Right lobe of liver (tissue), 4 donors: ENCODE measurements around the gene EDNRB.

Experiments
- CTCF ChIP-seq, 4 donors: fragments of 200-600 bp in 3 of 4; fragments of 450-650 bp in 1 of 4; IDR thresholded peaks; one replicate each; pipeline versions ENCODE4 v1.5.1 to v1.8.0; 2016 to 2022; ENCODE audit warnings: antibody characterized with exemption in 4 of 4, mild to moderate bottlenecking in 2 of 4
- POLR2A ChIP-seq: fragments of 450-650 bp; IDR thresholded peaks from one replicate; pipeline ENCODE4 v1.6.1; 2017; ENCODE audit warnings: antibody characterized with exemption, mild to moderate bottlenecking
- donor health status: DM: no; HTN: no; CAD: no.
- donor health status: DM: no; HTN: no; CAD: no.
- donor health status: DM: no; HTN: yes; CAD: no.

- TF ChIP-seq CTCF (IDR thresholded peaks at IDR 0.05) (no peak), POLR2A (no peak)
These were observed 16.2 kb downstream of the EDNRB start for GRCh38 chr13:77902319-77902963.
